ENCODE measurements around the gene NDOR1.

The NDOR1 gene

GRCh38 chr9:137183980-137184595 is 21.4 kb upstream of the NDOR1 start:
- DNase-seq (ENCODE audit: low spot score) = no peak

DNA sequence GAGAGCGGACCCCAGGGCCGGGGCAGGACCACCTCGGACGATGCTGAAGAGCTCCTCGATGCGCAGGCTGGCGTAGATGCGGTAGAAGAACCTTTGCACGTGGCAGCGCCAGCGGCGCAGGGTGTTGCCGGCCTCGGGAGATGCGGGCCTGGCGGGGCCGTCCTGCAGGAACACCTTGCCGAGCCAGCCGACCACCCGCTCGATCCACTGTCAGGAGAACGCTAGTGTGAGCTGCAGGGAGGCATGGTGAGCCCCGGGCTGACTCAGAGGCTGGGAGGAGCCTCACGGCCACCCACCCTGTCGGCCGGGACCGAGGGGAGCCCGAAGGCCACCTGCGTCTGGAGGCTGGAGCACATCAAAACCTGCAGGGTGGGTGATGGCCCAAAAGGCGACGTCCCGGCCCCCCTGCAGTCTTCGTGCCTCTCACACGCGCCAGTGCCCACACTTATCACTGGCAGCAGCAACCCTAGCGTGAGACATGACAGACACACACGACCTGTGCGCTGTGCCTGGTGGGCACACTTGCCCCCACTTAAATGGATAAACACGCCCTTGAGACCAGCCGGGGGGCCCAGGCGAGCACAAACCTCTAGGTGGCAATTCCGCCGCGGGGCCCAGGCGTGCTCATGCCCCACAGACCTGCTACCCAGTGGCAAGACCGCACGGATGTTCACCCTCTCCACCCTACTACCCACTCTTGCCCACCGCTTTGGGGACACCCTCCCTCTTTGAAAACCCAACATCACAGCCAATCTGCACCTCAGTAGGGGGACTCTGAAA is 20.4 kb upstream of the NDOR1 start:
- DNase-seq (ENCODE audit: low spot score) = no peak

- no peak for DNase-seq (ENCODE audit: low spot score)
Observed at GRCh38 chr9:137185921-137186320, 19.6 kb upstream of the NDOR1 start.

- no peak for DNase-seq (ENCODE audit: low spot score)
Observed at GRCh38 chr9:137186385-137186784, 19.1 kb upstream of the NDOR1 start.

GRCh38 chr9:137187386-137187785 is 18.1 kb upstream of the NDOR1 start:
- no peak for DNase-seq (ENCODE audit: low spot score)

DNA sequence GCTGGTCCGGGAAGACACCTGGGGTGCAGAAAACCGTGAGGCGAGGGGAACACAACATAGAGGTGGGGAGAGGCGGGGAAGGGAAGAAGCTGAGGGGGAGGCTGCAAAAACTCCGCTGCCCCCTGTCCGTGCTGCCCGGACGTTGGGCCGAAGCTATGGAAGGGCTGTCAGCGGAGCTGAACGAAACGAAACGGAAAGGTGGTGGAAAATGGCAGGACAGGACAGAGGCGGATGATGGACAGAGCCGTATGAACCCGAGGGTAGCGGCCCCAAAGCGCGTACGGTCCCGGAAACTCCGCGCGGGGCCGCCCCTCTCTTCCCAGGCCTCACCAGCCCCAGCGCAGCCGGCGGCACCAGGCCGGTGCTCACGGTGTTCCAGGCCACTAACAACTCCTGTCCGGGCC is 17.4 kb upstream of the NDOR1 start:
- no peak for DNase-seq (ENCODE audit: low spot score)

DNA sequence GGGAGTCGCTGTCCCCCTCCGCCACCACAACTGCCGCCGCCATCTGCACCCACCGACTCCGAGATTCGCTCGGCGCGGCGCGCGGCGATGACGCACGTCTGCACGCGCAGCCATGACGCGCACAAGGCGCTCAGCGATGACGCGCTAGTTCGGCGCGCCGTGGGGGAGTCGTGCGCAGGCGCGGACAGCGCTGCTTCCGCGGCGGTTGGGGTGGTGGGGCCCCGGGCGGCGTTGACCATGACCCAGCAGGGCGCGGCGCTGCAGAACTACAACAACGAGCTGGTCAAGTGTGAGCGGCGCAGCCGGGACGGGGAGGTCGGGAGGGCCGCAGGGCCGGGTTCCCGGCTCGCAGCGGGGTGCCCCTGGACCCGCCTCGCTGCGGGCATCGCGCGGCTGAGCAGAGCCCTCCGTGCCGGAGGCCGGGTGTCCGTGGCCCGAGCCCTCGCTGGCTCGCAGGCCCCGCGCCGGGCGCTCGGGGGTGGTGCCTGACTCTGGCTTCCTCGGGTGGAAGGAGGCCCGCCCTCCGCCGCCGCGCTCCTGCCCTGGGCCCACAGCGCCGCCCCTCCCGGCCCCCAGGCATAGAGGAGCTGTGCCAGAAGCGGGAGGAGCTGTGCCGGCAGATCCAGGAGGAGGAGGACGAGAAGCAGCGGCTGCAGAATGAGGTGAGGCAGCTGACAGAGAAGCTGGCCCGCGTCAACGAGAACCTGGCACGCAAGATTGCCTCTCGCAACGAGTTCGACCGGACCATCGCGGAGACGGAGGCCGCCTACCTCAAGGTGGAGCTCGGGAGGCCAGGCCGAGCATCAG is 16.8 kb upstream of the NDOR1 start, which contains the start of the genes ANAPC2 and SSNA1:
TSS of gene ANAPC2 (minus strand) at position 71 of the 807 bp plus-strand sequence. CDS start at position 43, 28 bp downstream.
TSS of gene SSNA1 (plus strand) at position 187 of the 807 bp plus-strand sequence. CDS start at position 238, 51 bp downstream.
- DNase-seq (ENCODE audit: low spot score) = peak; percentile 96

DNA sequence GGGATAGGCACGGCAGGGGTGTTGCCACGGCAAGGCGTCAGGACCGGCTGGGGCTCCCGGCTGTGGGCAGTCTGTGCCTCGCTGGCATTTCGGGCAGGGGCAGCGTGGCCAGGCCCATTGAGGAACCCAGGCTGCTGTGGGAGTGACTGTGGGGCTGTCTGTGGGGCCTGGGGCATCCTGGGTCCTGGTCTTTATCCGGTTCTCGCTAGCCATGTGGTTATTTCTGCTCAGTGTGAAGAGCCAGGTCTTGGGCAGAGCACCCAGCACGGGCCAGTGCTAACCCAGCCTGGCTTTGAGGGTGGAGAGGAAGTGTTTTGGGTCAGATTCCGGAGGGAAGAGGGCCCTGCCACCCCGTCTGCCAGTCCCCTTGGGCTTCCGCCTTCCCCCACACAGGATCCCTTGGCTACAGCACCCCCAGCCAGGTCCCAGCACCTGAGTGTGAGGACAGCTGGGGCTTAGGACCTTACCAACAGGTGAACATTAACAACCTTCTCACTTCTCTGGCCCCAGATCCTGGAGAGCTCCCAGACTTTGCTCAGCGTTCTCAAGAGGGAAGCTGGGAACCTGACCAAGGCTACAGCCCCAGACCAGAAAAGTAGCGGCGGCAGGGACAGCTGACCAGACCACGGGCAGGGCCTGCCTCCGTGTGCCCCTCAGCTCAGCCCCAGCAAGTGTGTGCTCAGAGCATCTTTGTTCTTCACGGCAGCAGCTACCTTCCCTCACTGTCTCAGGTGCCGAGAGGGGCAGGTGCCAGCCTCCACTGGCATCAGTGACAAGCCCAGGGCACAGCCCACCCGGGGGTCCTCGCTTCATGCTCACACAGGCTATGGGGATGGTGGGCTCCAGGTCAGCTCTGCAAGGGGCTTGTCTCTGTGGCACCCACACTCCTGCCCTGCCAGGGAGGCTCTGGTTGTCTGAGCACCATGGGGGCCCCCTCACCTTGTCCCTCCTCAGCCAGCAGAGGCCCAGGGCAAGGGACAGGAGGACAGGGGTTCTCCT is 15.9 kb upstream of the NDOR1 start:
- DNase-seq (ENCODE audit: low spot score) = no peak

DNA sequence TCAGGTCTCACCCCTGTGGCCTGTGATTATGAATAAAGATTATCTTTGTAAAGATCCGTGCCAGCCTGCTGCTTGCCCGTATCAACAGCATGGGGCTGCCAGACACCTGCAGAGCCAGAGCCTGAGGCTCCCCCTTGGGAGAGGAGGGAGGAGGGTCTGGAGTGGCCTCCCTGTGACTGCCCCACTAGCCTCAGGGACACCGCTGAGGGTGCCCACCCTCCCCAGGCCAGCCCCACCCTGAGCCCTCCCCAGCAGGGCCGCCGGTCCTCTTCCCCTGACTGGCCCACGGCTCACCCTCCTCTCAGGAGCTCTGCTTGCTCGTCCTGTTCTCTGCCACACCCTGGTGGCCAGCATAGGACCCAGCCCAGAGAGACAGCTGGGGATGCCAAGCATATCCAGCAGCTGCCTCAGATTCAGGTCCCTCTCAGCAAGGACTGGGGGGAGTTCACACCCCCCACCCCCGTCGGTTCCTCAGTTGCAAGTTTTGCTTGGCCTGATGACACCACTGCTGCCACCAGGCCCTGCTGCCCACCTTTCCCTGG is 15.1 kb upstream of the NDOR1 start:
- DNase-seq (ENCODE audit: low spot score) = no peak

DNA sequence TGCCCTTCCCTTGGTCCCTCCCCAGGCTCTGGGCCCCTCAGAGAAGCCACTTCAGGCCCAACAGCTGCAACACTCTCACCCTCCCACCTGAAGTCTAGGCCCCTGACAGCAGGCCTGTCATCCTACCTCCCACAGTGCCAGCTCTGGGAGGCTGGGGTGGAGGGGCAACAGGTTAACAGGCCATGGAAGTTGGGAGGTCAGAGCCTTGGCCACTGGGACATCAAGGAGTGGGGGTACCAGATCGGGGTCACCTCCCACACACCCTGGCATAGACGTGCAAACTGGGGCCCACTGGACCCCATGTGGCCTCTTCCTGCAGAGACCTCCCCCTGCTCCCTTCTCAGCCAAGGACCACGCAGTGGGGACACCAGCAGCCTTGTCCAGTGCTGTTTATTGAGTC is 14.3 kb upstream of the NDOR1 start:
- DNase-seq (ENCODE audit: low spot score) = no peak

GRCh38 chr9:137191691-137192447 is 13.6 kb upstream of the NDOR1 start:
- DNase-seq (ENCODE audit: low spot score) = no peak

- no peak for DNase-seq (ENCODE audit: low spot score)
Observed at GRCh38 chr9:137192448-137192780, 13.1 kb upstream of the NDOR1 start.

DNA sequence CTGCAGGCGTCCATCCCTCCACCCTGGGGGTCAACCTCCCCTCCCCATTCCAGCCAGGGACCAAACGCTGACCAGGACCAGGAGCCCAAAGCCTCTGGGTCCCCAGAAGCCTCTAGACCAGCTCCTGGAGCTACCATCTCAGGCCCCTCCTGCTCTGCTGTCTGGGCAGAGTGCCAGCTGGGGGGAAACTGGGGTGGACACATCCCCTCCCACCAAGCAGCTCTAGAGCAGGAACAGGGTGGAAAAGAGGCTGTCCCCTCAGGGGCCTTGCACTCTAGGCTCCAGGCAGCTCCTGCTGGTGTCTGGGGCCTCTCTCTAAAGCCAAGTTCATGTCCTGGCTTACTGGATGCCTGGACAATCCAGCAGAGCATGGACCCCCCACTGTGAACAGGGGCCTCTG is 12.6 kb upstream of the NDOR1 start:
- no peak for DNase-seq (ENCODE audit: low spot score)

DNA sequence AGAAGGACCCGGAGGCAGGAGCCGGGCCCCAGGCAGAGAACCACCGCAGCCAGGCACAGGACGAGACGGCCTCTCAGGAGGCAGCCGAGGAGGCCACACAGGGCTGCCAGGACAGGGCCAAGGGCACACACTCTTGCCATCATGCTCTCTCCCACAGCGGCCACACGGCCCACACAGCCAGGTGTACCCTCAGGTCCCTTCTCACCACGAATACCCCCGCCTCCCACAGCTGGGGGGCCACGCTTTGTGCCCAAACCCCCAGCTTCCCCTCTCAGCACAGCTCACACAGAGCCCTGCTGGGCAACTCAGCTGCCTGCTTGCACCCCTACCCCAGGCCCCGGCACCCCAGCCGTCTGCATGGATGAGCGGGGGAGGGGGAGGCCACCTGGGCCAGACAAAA is 11.7 kb upstream of the NDOR1 start:
- DNase-seq (ENCODE audit: low spot score) = no peak

- no peak for DNase-seq (ENCODE audit: low spot score)
Observed at GRCh38 chr9:137194388-137194787, 11.1 kb upstream of the NDOR1 start.

GRCh38 chr9:137194909-137195308 is 10.6 kb upstream of the NDOR1 start:
- DNase-seq (ENCODE audit: low spot score) = no peak

DNA sequence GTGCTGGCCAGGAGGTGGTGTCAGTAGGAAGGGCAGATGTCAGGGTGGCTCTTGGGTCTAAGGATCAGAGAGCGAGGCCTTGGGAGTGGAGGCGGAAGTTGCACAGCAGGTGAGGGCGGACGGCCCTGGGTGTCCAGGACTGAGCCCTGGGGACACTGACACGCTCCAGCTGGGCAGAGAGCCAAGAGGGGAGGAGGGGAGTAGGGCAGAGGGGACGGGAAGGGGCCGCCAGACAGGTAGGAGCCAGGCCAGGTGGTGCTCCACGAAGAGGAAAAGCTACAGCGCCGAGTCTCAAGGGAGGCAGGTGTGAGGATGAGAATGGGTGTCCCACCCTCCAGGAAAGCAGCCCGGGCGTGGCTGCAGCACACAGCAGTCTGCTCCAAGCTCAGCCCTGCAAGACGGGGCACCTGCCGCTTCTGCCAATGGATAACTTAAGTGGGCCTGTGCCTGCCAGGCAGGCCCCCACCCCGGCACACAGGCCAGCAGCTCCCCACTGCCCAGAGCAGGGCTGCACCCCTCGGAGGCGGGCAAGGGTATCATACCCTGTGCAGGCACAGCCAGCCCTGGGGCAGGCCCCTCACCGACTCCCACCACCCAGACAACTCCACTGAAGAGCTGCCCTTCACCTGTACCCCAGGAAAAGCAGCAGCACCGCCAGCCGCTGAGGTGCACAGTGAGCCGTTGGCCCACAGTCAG is 9.8 kb upstream of the NDOR1 start:
- no peak for DNase-seq (ENCODE audit: low spot score)

- no peak for DNase-seq (ENCODE audit: low spot score)
Observed at GRCh38 chr9:137198051-137198901, 7.2 kb upstream of the NDOR1 start.

GRCh38 chr9:137198902-137199283 is 6.6 kb upstream of the NDOR1 start:
- DNase-seq (ENCODE audit: low spot score) = no peak
